Measurements from ENCODE around the gene A2M. TPM values are rescaled to one million over a fixed set of nuclear protein-coding genes. Genes with fewer than 3 reads are reported as not detected.
A peak's percentile ranks its signal among the peaks of the same experiment; 100 is the strongest.

Gene A2M
- total and polyA plus RNA-seq, 2 of the 13 experiments (the other 11 are each of a cell fraction or from before 2014, with no cell fraction given): 2,807 to 6,551 TPM

- TF ChIP-seq, protein P1, sequence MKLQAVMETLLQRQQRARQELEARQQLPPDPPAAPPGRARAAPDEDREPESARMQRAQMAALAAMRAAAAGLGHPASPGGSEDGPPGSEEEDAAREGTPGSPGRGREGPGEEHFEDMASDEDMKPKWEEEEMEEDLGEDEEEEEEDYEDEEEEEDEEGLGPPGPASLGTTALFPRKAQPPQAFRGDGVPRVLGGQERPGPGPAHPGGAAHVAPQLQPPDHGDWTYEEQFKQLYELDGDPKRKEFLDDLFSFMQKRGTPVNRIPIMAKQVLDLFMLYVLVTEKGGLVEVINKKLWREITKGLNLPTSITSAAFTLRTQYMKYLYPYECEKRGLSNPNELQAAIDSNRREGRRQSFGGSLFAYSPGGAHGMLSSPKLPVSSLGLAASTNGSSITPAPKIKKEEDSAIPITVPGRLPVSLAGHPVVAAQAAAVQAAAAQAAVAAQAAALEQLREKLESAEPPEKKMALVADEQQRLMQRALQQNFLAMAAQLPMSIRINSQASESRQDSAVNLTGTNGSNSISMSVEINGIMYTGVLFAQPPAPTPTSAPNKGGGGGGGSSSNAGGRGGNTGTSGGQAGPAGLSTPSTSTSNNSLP (IDR thresholded peaks at IDR 0.05; ENCODE audit: low read depth, low read length): peak; percentile 92
- TF ChIP-seq NCOA2 (CRISPR knock-in tag; IDR thresholded peaks at IDR 0.05): peak; percentile 100
- peak; percentile 96 for TF ChIP-seq CBFB (CRISPR knock-in tag; IDR thresholded peaks at IDR 0.05)
- peak; percentile 62 for TF ChIP-seq KAT8 (CRISPR knock-in tag; IDR thresholded peaks at IDR 0.05)
- no peak for TF ChIP-seq ZNF329 (CRISPR knock-in tag; IDR thresholded peaks at IDR 0.05; ENCODE audit: low read depth)
- no peak for TF ChIP-seq SOX6 (IDR thresholded peaks at IDR 0.05)
- peak; percentile 98 for TF ChIP-seq SOX6 (CRISPR knock-in tag; IDR thresholded peaks at IDR 0.05)
- peak; percentile 93 for TF ChIP-seq FOXO1 (CRISPR knock-in tag; IDR thresholded peaks at IDR 0.05)
- TF ChIP-seq ZFP36L1 (CRISPR knock-in tag; IDR thresholded peaks at IDR 0.05): 0 out of 2 replicates have a peak, but pooled peaks have one; percentile 50
- no peak for TF ChIP-seq ZNF720 (CRISPR knock-in tag; IDR thresholded peaks at IDR 0.05)
- TF ChIP-seq PPARG (CRISPR knock-in tag; conservative IDR thresholded peaks at IDR 0.05): peak; percentile 95
- 0 out of 2 replicates have a peak, but pooled peaks have one; percentile 33 for TF ChIP-seq HNRNPUL1 (IDR thresholded peaks at IDR 0.05; ENCODE audit: low read depth, low read length)
- peak; percentile 96 for TF ChIP-seq RXRB (CRISPR knock-in tag; IDR thresholded peaks at IDR 0.05; ENCODE audit: borderline replicate concordance)
- peak; percentile 82 for TF ChIP-seq HNF4A (CRISPR knock-in tag; IDR thresholded peaks at IDR 0.05)
- TF ChIP-seq, protein P2, sequence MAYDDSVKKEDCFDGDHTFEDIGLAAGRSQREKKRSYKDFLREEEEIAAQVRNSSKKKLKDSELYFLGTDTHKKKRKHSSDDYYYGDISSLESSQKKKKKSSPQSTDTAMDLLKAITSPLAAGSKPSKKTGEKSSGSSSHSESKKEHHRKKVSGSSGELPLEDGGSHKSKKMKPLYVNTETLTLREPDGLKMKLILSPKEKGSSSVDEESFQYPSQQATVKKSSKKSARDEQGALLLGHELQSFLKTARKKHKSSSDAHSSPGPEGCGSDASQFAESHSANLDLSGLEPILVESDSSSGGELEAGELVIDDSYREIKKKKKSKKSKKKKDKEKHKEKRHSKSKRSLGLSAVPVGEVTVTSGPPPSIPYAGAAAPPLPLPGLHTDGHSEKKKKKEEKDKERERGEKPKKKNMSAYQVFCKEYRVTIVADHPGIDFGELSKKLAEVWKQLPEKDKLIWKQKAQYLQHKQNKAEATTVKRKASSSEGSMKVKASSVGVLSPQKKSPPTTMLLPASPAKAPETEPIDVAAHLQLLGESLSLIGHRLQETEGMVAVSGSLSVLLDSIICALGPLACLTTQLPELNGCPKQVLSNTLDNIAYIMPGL (CRISPR knock-in tag; IDR thresholded peaks at IDR 0.05; ENCODE audit: borderline replicate concordance in 1 of 2, low read depth in 1 of 2): peak in 1 of 2 experiments; percentile 47; a peak in 1 of 4 replicates
- TF ChIP-seq ZBTB49 (CRISPR knock-in tag; IDR thresholded peaks at IDR 0.05; ENCODE audit: borderline replicate concordance): no peak
- no peak for TF ChIP-seq ZNF225 (CRISPR knock-in tag; IDR thresholded peaks at IDR 0.05)
- TF ChIP-seq ZBTB39 (CRISPR knock-in tag; IDR thresholded peaks at IDR 0.05): peak; percentile 22; the same call in 1 of the 2 replicates
- peak; percentile 90; the same call in 1 of the 2 replicates for TF ChIP-seq NKX3-1 (CRISPR knock-in tag; IDR thresholded peaks at IDR 0.05)
- no peak for TF ChIP-seq NFYB (CRISPR knock-in tag; IDR thresholded peaks at IDR 0.05)
- TF ChIP-seq TARDBP (CRISPR knock-in tag; IDR thresholded peaks at IDR 0.05): peak; percentile 65; the same call in 1 of the 2 replicates
- TF ChIP-seq GATAD1 (CRISPR knock-in tag; IDR thresholded peaks at IDR 0.05): peak; percentile 62
- no peak for TF ChIP-seq REL (CRISPR knock-in tag; conservative IDR thresholded peaks at IDR 0.05)
Measured at GRCh38 chr12:9122091-9122609, 6.4 kb upstream of the A2M start (continued).

Data from HepG2 (cell line).